HCT116 (cell line): ENCODE measurements around the gene MSH4. TPM values are rescaled to one million over a fixed set of nuclear protein-coding genes. Genes with fewer than 3 reads are reported as not detected.

Experiments
- ATAC-seq: fragments of 200-7000 bp; cut with Tn5 transposase; 2 replicates; pipeline ENCODE4 v1.9.1; 2020; ENCODE audit warnings: mild to moderate bottlenecking, moderate library complexity
- BruUV-seq: library from RNA; stranded (reverse); fragments of 400-500 nt; replicated peaks from 2 replicates; lab custom pipeline; 2021; lab: Mats Ljungman, UMichigan
- CTCF ChIA-PET: fragments of 300-600 bp; sonication (Branson Sonifier 250); formaldehyde crosslinking; loops from one replicate; lab custom pipeline; 2021; ENCODE audit warnings: antibody characterized with exemption; lab: Charles Lee
- POLR2A ChIA-PET: fragments of 300-600, 350-600 bp; sonication (Branson Sonifier 250); formaldehyde crosslinking; loops from one replicate; lab custom pipeline; 2021; ENCODE audit warnings: antibody characterized with exemption; lab: Charles Lee
- RAD21 ChIA-PET, 2 experiments: fragments of 300-600 bp; sonication (Branson Sonifier 250); formaldehyde crosslinking; loops; one replicate each; lab custom pipeline; 2023; ENCODE audit warnings: low total read pairs in 2 of 2; ENCODE audit not compliant: uncharacterized antibody in 2 of 2, unreplicated experiment in 2 of 2, low non-redundant PET in 1 of 2; lab: Charles Lee
- DNase-seq: peaks from one replicate; pipeline ENCODE4 v3.0.0-alpha.2; 2010; ENCODE audit warnings: low read depth, low spot score
- H2AFZ ChIP-seq: fragments of 200-600 bp; shearing (Covaris generic), sonication (generic); 2 replicates; pipeline ENCODE4 v1.6.1; 2017; ENCODE audit warnings: low read depth, mixed run types, mixed read lengths, antibody characterized with exemption, low read length; ENCODE audit not compliant: poor library complexity, severe bottlenecking
- H3K27ac ChIP-seq: 2 replicates; pipeline ENCODE4 v1.5.1; 2012; ENCODE audit warnings: low read depth, low read length
- H3K27me3 ChIP-seq: fragments of 200-600 bp; sonication (generic); 2 replicates; pipeline ENCODE4 v1.6.1; 2016; ENCODE audit warnings: mixed run types, low read length, mixed read lengths; ENCODE audit not compliant: insufficient read depth
- H3K36me3 ChIP-seq, 2 experiments: fragments of 200-500 bp in 1 of 2; fragments of 200-600 bp in 1 of 2; sonication (Bioruptor generic) in 1 of 2; sonication (generic) in 1 of 2; 2 replicates each; pipeline versions ENCODE4 v1.5.1 to v1.6.1; 2014 to 2016; ENCODE audit warnings: low read length in 2 of 2, inconsistent platforms in 1 of 2, mixed read lengths in 1 of 2, mixed run types in 1 of 2; ENCODE audit not compliant: insufficient read depth in 2 of 2, control insufficient read depth in 1 of 2
- H3K4me1 ChIP-seq, 2 experiments: fragments of 200-600 bp in 1 of 2; sonication (generic) in 1 of 2; 2 replicates each; pipeline versions ENCODE4 v1.5.1 to v1.6.1; 2012 to 2017; ENCODE audit warnings: low read length in 2 of 2, inconsistent platforms in 1 of 2, mild to moderate bottlenecking in 1 of 2, mixed read lengths in 1 of 2, mixed run types in 1 of 2, moderate library complexity in 1 of 2; ENCODE audit not compliant: insufficient read depth in 2 of 2, control insufficient read depth in 1 of 2
- H3K4me2 ChIP-seq: fragments of 200-600 bp; sonication (generic); 2 replicates; pipeline ENCODE4 v1.6.1; 2017; ENCODE audit warnings: mixed run types, low read length, mixed read lengths
- H3K4me3 ChIP-seq, 2 experiments: fragments of 200-600 bp in 1 of 2; sonication (generic) in 1 of 2; replicated peaks in 1 of 2; 2 replicates each; pipeline ENCODE4 v1.5.1; 2011 to 2016; ENCODE audit warnings: low read length in 2 of 2, control low read depth in 1 of 2, low read depth in 1 of 2, mild to moderate bottlenecking in 1 of 2, mixed read lengths in 1 of 2, mixed run types in 1 of 2
- H3K79me2 ChIP-seq: fragments of 200-600 bp; sonication (generic); 2 replicates; pipeline ENCODE4 v1.6.1; 2017; ENCODE audit warnings: mild to moderate bottlenecking, mixed run types, low read length, moderate library complexity, mixed read lengths; ENCODE audit not compliant: insufficient read depth
- H3K9ac ChIP-seq: fragments of 200-600 bp; sonication (generic); 2 replicates; pipeline ENCODE4 v1.6.1; 2016; ENCODE audit warnings: low read length, mixed read lengths
- H3K9me2 ChIP-seq: fragments of 200-600 bp; sonication (generic), shearing (Covaris generic); 2 replicates; pipeline ENCODE4 v1.6.1; 2017; ENCODE audit warnings: mixed run types, mild to moderate bottlenecking, moderate library complexity; ENCODE audit not compliant: insufficient read depth
- H3K9me3 ChIP-seq, 2 experiments: fragments of 200-500 bp in 1 of 2; fragments of 200-600 bp in 1 of 2; sonication (Bioruptor generic) in 1 of 2; sonication (generic) in 1 of 2; 2 replicates each; pipeline ENCODE4 v1.6.1; 2014 to 2017; ENCODE audit warnings: low read length in 2 of 2, mixed read lengths in 2 of 2, inconsistent platforms in 1 of 2, low read depth in 1 of 2, mild to moderate bottlenecking in 1 of 2, mixed run types in 1 of 2, moderate library complexity in 1 of 2; ENCODE audit not compliant: control insufficient read depth in 1 of 2, insufficient read depth in 1 of 2
- H4K20me1 ChIP-seq: fragments of 200-600 bp; sonication (generic), shearing (Covaris generic); 2 replicates; pipeline ENCODE4 v1.6.1; 2017; ENCODE audit warnings: mixed run types, mild to moderate bottlenecking, moderate library complexity; ENCODE audit not compliant: insufficient read depth
- ATF3 ChIP-seq: IDR thresholded peaks from 2 replicates; pipeline ENCODE4 v1.6.1; 2012
- CBX3 ChIP-seq: IDR thresholded peaks from 2 replicates; pipeline ENCODE4 v1.6.1; 2012; ENCODE audit warnings: low read depth
- EGR1 ChIP-seq: IDR thresholded peaks from 2 replicates; pipeline ENCODE4 v1.6.1; 2012; ENCODE audit warnings: low read depth
- ELF1 ChIP-seq: IDR thresholded peaks from 2 replicates; pipeline ENCODE4 v1.6.1; 2012; ENCODE audit warnings: low read depth, borderline replicate concordance
- EZH2phosphoT487 ChIP-seq: fragments of 200-600 bp; IDR thresholded peaks from 2 replicates; pipeline ENCODE4 v1.6.1; 2018; ENCODE audit warnings: antibody characterized with exemption, borderline replicate concordance
- POLR2AphosphoS5 ChIP-seq: IDR thresholded peaks from 2 replicates; pipeline ENCODE4 v1.6.1; 2011; ENCODE audit warnings: mild to moderate bottlenecking, low read depth, low read length, moderate library complexity
- RAD21 ChIP-seq: IDR thresholded peaks from 2 replicates; pipeline ENCODE4 v1.6.1; 2012; ENCODE audit warnings: low read depth, mild to moderate bottlenecking
- SRF ChIP-seq: IDR thresholded peaks from 2 replicates; pipeline ENCODE4 v1.6.1; 2012; ENCODE audit warnings: low read depth
- TCF7L2 ChIP-seq: IDR thresholded peaks from 2 replicates; pipeline ENCODE4 v1.7.0; 2011; ENCODE audit warnings: borderline replicate concordance, inconsistent platforms; ENCODE audit not compliant: insufficient read depth, insufficient read length; ENCODE audit errors: extremely low read depth
- YY1 ChIP-seq: IDR thresholded peaks from 2 replicates; pipeline ENCODE4 v1.6.1; 2011; ENCODE audit warnings: low read length, low read depth, moderate library complexity, mild to moderate bottlenecking; ENCODE audit not compliant: insufficient replicate concordance; ENCODE audit errors: extremely low read depth
- ZBTB33 ChIP-seq: IDR thresholded peaks from 2 replicates; pipeline ENCODE4 v1.6.1; 2011; ENCODE audit warnings: mild to moderate bottlenecking, low read length, moderate library complexity; ENCODE audit not compliant: insufficient replicate concordance; ENCODE audit errors: extremely low read depth
- ZFX ChIP-seq: fragments of 450-650 bp; IDR thresholded peaks from 2 replicates; pipeline ENCODE4 v1.6.1; 2017
- ZNF274 ChIP-seq: fragments of 200-500 bp; sonication (Bioruptor generic); IDR thresholded peaks from 2 replicates; pipeline ENCODE4 v1.6.1; 2014; ENCODE audit warnings: mild to moderate bottlenecking, low read depth, low read length, inconsistent platforms
- intact Hi-C: fragments of 100-400 bp; cut with micrococcal nuclease; formaldehyde crosslinking; loops from 2 replicates; pipeline ENCODE4 v1.10.0; 2022
- total RNA-seq: library from RNA; stranded (reverse); gene quantifications from one replicate; pipeline ENCODE4 v1.2.1, GENCODE V29; 2021; ENCODE audit not compliant: unreplicated experiment

Gene MSH4
- total RNA-seq, 1 experiment from 2014 or later: 1.7 TPM

GRCh38 chr1:75770761-75771160 lies 25.9 kb upstream of the MSH4 start:
- POLR2A ChIA-PET: no interaction called here
- CTCF ChIA-PET: no interaction called here
- TF ChIP-seq SRF (no peak), ATF3 (no peak), ELF1 (no peak), POLR2AphosphoS5 (no peak), YY1 (no peak), TCF7L2 (no peak), ZNF274 (no peak), EZH2phosphoT487 (no peak), ZBTB33 (no peak), CBX3 (no peak), RAD21 (no peak), ZFX (no peak), EGR1 (no peak)

More at GRCh38 chr1:75770761-75771160, 25.9 kb upstream of the MSH4 start:
- Histone ChIP-seq H3K79me2 (no peaks in the 10 kb centered on the region), H4K20me1 (no peaks in the 10 kb centered on the region), H3K9me2 (no peaks in the 10 kb centered on the region), H3K27ac (no peak overlapping the region), H3K4me1 (peaks cover 11 to 29% of the 10 kb centered on the region in 2 experiments), H3K36me3 (no peaks in the 10 kb centered on the region), H2AFZ (no peak overlapping the region), H3K9me3 (no peaks in the 10 kb centered on the region), H3K27me3 (no peaks in the 10 kb centered on the region), H3K4me2 (no peak overlapping the region), H3K9ac (no peak overlapping the region), H3K4me3 (no peak overlapping the region)
- RAD21 ChIA-PET: no interaction called here
- DNase-seq (no peak), ATAC-seq (no peak)
- no TSS peak for BruUV-seq
- intact Hi-C loops: no loop called here
